Subcutaneous abdominal adipose tissue (tissue), 5 donors: ENCODE measurements around the gene CBX8.
A peak's percentile ranks its signal among the peaks of the same experiment; 100 is the strongest.

Experiments
- H3K27ac ChIP-seq: one replicate; pipeline ENCODE4 v1.7.0; 2013; ENCODE audit warnings: low read depth, mild to moderate bottlenecking, inconsistent platforms, low read length, moderate library complexity
- H3K27me3 ChIP-seq, 5 donors: one replicate each; pipeline ENCODE4 v1.7.0; 2013; ENCODE audit warnings: low read length in 5 of 5, inconsistent platforms in 1 of 5; ENCODE audit not compliant: control insufficient read depth in 5 of 5, insufficient read depth in 4 of 5
- H3K36me3 ChIP-seq, 5 donors: one replicate each; pipeline ENCODE4 v1.7.0; 2013; ENCODE audit warnings: low read length in 5 of 5; ENCODE audit not compliant: control insufficient read depth in 5 of 5, insufficient read depth in 5 of 5
- H3K4me1 ChIP-seq, 5 donors: one replicate each; pipeline ENCODE4 v1.7.0; 2013; ENCODE audit warnings: low read length in 5 of 5, mild to moderate bottlenecking in 3 of 5, moderate library complexity in 1 of 5; ENCODE audit not compliant: control insufficient read depth in 5 of 5, insufficient read depth in 5 of 5
- H3K4me3 ChIP-seq, 5 donors: one replicate each; pipeline ENCODE4 v1.7.0; 2013; ENCODE audit warnings: low read length in 5 of 5, low read depth in 1 of 5
- H3K9ac ChIP-seq, 5 donors: one replicate each; pipeline ENCODE4 v1.7.0; 2013; ENCODE audit warnings: low read length in 5 of 5, mild to moderate bottlenecking in 4 of 5, moderate library complexity in 3 of 5
- H3K9me3 ChIP-seq, 5 donors: one replicate each; pipeline ENCODE4 v1.7.0; 2013; ENCODE audit warnings: low read length in 5 of 5; ENCODE audit not compliant: control insufficient read depth in 5 of 5
- donor health status: healthy.
- donor health status: healthy.
- donor health status: healthy.
- donor health status: healthy.
- donor health status: healthy.

CBX8 gene

GRCh38 chr17:79840989-79841286 is 44.1 kb upstream of the CBX8 start:
- H3K9ac ChIP-seq, result no peak overlapping the region
- H3K27ac ChIP-seq, result no peak overlapping the region
- peaks cover 0 to 87% (median 77%) of the 10 kb centered on the region in 5 donors for H3K4me1 ChIP-seq
- H3K9me3 ChIP-seq, result no peaks in the 10 kb centered on the region
- peaks cover 23 to 32% (median 26%) of the 10 kb centered on the region in 5 donors for H3K27me3 ChIP-seq
- H3K4me3 ChIP-seq, result peak overlapping the region in 1 of 5 donors; percentile 67
- H3K36me3 ChIP-seq, result no peaks in the 10 kb centered on the region

GRCh38 chr17:79840269-79840988 is 43.6 kb upstream of the CBX8 start:
- Histone ChIP-seq H3K4me1 (peaks cover 0 to 87% (median 79%) of the 10 kb centered on the region in 5 donors), H3K27me3 (peaks cover 23 to 32% (median 26%) of the 10 kb centered on the region in 5 donors), H3K4me3 (peak overlapping the region in 3 of 5 donors; percentile 47 to 67 (median 56)), H3K9me3 (no peaks in the 10 kb centered on the region), H3K36me3 (peaks cover 0 to under 1% (median 0%) of the 10 kb centered on the region in 5 donors), H3K9ac (no peak overlapping the region), H3K27ac (no peak overlapping the region)

DNA sequence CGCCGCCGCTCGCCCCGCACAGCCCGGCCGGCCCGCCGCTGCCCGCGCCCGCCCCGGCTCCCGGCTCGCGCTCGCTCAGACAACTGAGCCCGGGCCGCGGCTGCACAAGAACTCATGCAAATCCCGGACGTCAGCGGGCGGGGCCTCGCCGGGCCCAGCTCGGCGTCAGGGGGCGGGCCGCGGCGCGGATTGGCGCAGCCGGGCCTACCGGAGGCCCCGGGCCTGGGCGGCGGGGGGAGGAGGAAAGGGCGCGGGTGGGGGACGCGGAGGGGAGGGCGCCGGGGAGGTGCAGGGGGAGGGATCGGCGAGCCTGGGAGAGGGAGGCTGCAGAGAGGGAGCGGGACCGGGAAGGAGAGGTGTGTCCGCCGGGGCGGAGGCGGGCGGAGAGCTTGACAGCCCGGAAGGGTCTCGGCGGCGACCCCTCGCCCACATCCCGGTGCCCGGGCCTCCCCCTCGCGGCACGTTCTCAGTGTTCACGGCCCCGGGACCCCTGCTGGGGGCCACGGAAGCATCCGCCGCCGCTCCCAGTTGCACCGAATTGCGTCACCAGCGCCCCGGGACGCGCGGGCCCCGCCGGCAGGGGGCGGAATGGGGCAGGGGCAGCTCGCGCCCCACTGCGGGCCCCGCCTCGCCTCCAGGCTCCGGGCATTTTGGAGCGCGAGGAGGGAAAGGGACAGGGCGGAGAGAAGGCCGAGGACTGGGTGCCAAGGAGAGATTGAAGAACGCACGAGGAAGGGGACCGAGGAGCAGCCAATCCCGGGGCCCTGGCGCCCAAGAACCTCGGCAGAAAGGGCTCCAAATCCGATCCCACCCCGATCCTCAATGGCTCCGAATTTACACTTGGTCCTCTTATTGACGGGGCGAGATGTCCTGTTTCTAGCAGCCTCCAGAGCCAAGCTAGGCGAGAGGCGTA is 42.7 kb upstream of the CBX8 start, which contains the start of gene CBX4:
CBX4 (minus strand) TSS at position 85 of the 913 bp plus-strand sequence. CDS start 189 bp downstream, outside the sequence.
- peak within 1 kb of the TSS in 4 of 5 donors; percentile 70 to 81 (median 75) for H3K9ac ChIP-seq
- H3K27me3 ChIP-seq, result peaks cover 23 to 32% (median 26%) of the 10 kb centered on the region in 5 donors
- H3K36me3 ChIP-seq, result peaks cover 0 to 9% (median 7%) of the 10 kb centered on the region in 5 donors
- peaks cover 0 to 80% (median 71%) of the 10 kb centered on the region in 5 donors for H3K4me1 ChIP-seq
- H3K4me3 ChIP-seq, result peak within 1 kb of the TSS; percentile 77 to 92 (median 87)
- no peaks in the 10 kb centered on the region for H3K9me3 ChIP-seq
- peak within 1 kb of the TSS; percentile 78 for H3K27ac ChIP-seq

GRCh38 chr17:79838522-79839274 is 41.8 kb upstream of the CBX8 start:
- H3K4me1 ChIP-seq, result peaks cover 0 to 71% (median 63%) of the 10 kb centered on the region in 5 donors

GRCh38 chr17:79837888-79838521 is 41.1 kb upstream of the CBX8 start:
- Histone ChIP-seq H3K9me3 (no peaks in the 10 kb centered on the region), H3K27ac (peak overlapping the region; percentile 78), H3K4me1 (peaks cover 0 to 65% (median 59%) of the 10 kb centered on the region in 5 donors), H3K36me3 (peaks cover 0 to 21% (median 16%) of the 10 kb centered on the region in 5 donors), H3K9ac (peak overlapping the region in 4 of 5 donors; percentile 70 to 81 (median 75)), H3K27me3 (peaks cover 21 to 28% (median 24%) of the 10 kb centered on the region in 5 donors), H3K4me3 (peak overlapping the region; percentile 77 to 92 (median 87))

More at GRCh38 chr17:79838522-79839274, 41.8 kb upstream of the CBX8 start:
- H3K27ac ChIP-seq, result peak overlapping the region; percentile 78
- H3K27me3 ChIP-seq, result peaks cover 23 to 32% (median 26%) of the 10 kb centered on the region in 5 donors
- peak overlapping the region; percentile 77 to 92 (median 87) for H3K4me3 ChIP-seq
- peak overlapping the region in 4 of 5 donors; percentile 70 to 81 (median 75) for H3K9ac ChIP-seq
- peaks cover 0 to 17% (median 13%) of the 10 kb centered on the region in 5 donors for H3K36me3 ChIP-seq
- no peaks in the 10 kb centered on the region for H3K9me3 ChIP-seq

DNA sequence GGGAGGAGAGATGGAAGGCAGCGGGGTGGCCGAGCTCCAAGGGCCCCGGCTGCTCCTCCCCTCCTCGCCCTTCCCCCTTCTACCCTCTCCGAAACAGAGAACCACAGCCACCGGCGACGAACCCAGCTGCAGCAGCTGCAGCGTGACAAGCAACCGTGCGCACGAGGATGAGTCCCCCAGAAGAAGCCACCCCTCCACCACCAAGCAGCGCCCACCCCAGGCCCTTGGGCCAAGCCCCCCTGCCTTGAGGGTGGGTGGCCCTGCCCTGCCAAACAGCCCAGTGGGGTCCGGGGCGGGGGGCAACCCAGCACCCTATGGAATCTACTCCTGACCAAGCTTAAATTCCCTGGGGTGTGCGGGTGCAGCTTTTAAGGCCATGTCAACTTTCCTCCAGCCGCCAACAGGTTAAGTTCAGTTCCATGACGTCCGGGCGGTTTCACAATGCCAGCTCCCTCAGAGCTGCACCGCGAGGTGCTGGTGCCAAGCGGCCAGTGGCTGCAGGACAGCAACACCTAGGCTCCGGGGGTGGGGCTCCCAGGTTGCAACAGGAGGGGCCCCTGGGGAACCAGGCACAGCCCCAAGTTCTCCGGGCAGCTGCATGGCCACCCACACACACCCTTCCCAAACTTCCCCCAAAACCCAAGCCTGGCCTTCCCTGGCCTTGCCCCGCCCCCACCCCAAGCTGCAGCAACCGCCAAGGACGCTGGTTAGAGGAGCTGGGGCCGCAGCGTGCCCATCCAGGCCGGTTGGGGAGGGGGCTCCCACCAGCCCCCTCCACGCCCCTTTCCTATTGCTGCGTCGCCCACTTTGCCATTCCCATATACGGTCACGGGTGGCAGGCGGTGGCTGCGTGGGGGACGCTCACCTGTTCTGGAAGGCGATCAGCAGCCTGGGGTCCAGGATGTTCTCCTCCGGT is 40.4 kb upstream of the CBX8 start:
- peaks cover 0 to 64% (median 57%) of the 10 kb centered on the region in 5 donors for H3K4me1 ChIP-seq
- peaks cover 0 to 21% (median 16%) of the 10 kb centered on the region in 5 donors for H3K36me3 ChIP-seq
- H3K27ac ChIP-seq, result peak overlapping the region; percentile 78

DNA sequence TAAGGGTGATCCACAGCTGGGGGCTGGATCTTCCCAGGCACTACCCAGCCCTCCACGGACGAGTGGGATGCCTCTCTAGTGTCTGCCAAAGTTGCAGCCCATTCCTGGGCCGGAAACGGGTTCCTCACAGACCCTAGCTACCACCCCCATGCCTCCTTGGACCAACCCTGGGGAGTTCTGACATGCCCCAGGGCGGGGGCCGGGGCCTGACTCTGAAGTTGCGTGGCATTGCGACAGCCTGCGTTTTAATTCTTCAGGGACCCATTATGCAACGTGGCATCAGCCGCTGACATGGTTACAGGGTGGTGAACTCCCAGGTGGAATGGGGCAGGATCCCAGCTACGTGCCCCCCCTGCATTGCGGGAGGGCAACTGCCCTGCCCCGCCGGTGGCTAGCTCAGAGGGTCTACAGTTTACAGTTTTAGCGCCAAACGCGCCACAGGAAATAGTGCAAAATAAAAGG is 39.7 kb upstream of the CBX8 start:
- Histone ChIP-seq H3K9me3 (no peaks in the 10 kb centered on the region), H3K27ac (peak overlapping the region; percentile 78), H3K9ac (peak overlapping the region in 1 of 5 donors; percentile 59), H3K4me3 (peak overlapping the region in 3 of 5 donors; percentile 77 to 87 (median 85)), H3K4me1 (peaks cover 0 to 64% (median 58%) of the 10 kb centered on the region in 5 donors), H3K36me3 (peaks cover 0 to 21% (median 16%) of the 10 kb centered on the region in 5 donors), H3K27me3 (peaks cover 7 to 13% (median 9%) of the 10 kb centered on the region in 5 donors)

More for the DNA sequence above, 40.4 kb upstream of the CBX8 start:
- Histone ChIP-seq H3K9ac (peak overlapping the region in 3 of 5 donors; percentile 70 to 81 (median 72)), H3K4me3 (peak overlapping the region; percentile 77 to 92 (median 87)), H3K9me3 (no peaks in the 10 kb centered on the region), H3K27me3 (peaks cover 14 to 20% (median 16%) of the 10 kb centered on the region in 5 donors)

GRCh38 chr17:79835953-79836509 is 39.2 kb upstream of the CBX8 start:
- peaks cover 0 to 66% (median 63%) of the 10 kb centered on the region in 5 donors for H3K4me1 ChIP-seq
- H3K27me3 ChIP-seq, result peaks cover 3 to 8% (median 4%) of the 10 kb centered on the region in 5 donors
- H3K36me3 ChIP-seq, result peaks cover 0 to 21% (median 16%) of the 10 kb centered on the region in 5 donors
- H3K9ac ChIP-seq, result no peak overlapping the region
- H3K27ac ChIP-seq, result no peak overlapping the region
- H3K9me3 ChIP-seq, result no peaks in the 10 kb centered on the region
- peak overlapping the region in 2 of 5 donors; percentile 77 to 87 for H3K4me3 ChIP-seq
